HG02885 (cell line): ENCODE measurements around the gene CSKMT.
"Not testable (repeated sequence)": the region's sequence is repeated elsewhere in the genome, so short reads cannot be mapped to it uniquely, and the experiment has no call there.

Experiments
- ATAC-seq: cut with Tn5 transposase; IDR thresholded peaks from one replicate; pipeline ENCODE4 v1.9.1; 2021; ENCODE audit warnings: mild to moderate bottlenecking; ENCODE audit not compliant: unreplicated experiment, poor library complexity

Gene CSKMT

DNA sequence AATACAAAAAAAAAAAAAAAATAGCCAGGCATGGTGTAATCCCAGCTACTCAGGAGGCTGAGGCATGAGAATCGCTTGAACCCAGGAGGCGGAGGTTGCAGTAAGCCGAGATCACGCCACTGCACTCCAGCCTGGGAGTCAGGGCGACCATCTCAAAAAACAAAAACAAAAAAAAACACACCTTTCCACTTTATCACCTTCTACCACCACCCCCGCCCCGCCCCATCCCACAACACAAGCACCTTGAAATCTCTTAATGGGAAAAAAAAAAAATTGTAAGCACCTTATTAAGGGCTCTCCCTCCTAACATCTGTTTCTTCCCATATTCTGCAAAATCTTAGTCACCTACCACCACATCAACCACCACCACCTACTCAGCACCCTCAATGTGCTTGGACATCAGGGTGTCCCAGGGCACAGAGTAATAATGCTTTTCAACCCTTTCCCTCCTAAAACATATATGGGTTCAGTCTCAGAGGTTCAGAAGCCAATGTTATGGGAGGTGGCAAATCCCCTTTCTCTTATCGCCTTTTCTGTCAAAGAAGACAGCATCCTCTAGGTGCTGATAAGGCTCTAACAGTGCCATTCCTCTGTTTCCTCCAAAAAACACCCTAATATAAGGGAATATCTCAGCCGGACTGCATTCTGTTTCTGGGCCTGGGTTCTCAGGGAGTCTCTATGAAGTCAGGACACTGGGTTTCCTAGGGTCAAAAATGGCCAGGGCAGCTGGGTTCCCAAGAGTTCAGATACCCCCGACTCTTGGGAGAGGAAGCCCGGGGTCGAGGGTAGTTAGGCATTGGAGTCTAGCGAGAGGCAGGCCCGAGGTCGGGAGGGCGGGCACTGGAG lies 12.7 kb upstream of the CSKMT start:
- no peak for ATAC-seq

- no peak for ATAC-seq
Measured at GRCh38 chr11:62654297-62654696, 10.8 kb upstream of the CSKMT start.

DNA sequence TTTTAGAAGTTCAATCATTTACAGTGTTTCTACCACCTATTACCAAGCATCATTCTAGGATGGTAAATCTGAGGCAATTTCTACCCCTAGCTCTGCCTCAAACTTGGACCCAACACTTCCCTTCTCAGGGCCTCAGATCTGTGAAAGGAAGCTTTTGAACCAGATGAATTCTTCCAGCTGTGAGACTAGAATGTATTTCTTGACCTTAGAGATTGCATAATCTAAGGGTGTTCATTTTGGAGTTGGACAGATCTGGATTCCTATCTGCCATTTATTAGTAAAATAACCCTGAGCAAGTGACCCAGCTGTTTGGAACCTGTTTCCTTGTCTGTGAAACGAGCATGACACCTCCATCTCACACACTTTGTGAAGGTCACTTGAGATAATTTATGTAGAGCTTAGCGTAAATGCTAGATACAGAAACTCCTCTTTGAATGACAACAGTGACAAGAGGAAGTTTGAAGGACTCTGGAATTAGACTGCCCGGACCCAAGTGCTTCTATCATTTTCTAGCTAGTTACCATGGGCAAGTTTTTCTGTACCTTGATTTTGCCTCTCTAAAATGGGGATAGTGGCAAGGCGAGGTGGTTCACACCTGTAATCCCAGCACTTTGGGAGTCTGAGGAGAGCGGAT lies 8.2 kb upstream of the CSKMT start:
- ATAC-seq, result no peak

DNA sequence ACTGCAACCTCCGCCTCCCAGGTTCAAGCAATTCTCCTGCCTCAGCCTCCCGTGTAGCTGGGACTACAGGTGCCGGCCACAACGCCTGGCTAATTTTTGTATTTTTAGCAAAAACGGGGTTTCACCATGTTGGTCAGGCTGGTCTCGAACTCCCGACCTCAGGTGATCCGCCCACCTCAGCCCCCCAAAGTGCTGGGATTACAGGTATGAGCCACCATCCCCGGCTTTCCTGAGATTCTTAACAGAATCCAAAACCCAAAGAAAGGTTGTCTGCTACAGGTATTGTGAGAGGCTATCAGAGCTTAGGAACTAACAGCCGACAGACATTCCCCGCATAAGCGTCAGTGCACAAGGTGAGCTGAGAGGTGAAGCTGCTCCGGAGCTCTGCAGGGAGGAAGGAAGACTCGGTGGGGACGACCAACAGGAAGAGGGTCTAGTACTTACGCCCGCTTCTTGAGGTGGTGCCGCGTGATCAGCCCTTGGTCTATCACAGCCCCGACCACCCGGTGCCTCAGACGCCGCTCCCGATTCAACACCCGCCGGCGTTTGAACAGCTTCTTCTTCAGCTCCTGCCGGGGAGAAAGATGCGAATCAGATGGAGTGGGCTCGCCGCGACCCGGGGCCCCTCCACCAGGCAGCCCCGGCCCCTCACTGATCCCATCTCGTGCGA lies 572 bp upstream of the CSKMT start:
- peak; percentile 24 for ATAC-seq

GRCh38 chr11:62665599-62666258 lies 617 bp downstream of the CSKMT start:
- ATAC-seq, result peak; percentile 8

GRCh38 chr11:62666259-62666926 lies 1.3 kb downstream of the CSKMT start:
- ATAC-seq, result no peak

DNA sequence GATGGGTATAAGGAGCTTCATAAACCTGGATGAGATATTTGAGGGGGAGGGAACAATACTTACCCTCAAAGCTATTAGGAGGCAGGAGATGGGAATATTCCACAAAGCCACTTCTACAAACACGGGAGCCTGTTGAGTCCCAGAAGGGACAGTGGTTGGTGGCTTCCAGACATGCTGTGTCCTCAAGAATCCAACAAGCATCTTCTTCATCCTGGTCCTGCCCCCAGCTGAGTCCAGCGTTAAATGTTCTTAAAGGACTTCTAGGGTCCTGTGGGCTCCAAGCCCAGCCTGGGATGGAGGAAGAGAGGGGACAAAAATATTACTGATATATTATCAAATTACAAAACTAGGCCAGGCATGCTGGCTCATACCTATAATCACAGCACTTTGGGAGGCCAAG lies 2.3 kb downstream of the CSKMT start:
- ATAC-seq, result no peak

DNA sequence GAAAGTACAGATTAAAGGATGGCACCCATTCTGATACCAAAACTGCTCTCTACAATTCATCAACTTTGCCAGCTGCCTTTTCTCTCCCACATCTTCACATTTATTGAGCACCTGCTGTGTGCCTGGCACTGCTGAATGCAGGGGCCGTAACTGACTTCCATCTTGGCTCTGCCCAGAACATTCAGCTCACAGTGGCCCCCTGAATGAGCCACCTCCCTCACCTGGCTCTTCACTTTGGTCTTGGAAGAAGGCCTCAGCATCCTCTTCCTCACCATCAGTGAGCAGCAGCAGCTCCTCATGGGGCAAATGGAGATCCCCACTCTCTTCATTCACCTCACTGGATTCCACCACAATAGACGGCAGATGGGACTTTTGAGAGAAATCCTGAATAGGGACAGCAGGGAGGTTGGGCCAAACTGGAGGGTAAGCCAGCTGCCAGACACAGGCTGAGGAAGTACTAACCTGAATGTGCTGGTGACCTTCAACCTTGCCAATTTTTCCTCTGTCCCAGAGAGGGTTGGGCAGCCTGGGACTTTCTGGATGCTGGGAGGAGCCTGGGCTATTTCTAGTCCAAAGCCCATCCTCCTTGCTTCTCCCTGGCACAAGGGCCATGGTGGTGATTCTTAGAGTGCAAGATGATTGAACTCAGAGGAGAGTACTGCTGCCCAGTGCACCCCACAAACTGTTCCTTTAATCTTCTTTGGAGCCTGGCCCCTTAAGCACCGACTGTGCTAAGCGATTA lies 4.5 kb downstream of the CSKMT start:
- ATAC-seq, result no peak

DNA sequence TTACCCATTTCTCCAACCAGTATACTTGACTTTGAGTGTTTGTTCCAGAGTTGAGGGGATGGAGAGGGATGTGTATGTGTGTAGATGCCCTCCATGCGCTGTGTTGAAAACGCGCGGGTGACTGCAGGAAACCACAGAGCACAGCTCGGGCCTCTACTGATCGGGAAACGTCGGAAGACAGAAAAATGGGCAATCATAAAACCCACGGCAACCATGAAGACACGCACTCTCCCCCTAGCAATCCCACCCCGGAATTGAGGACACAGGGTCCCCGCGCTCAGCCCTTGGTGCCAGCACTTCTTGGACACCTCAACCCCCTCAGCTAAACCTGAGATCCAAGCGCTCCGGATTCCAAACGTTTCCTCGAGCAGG lies 6.1 kb downstream of the CSKMT start:
- ATAC-seq, result peak; percentile 9

DNA sequence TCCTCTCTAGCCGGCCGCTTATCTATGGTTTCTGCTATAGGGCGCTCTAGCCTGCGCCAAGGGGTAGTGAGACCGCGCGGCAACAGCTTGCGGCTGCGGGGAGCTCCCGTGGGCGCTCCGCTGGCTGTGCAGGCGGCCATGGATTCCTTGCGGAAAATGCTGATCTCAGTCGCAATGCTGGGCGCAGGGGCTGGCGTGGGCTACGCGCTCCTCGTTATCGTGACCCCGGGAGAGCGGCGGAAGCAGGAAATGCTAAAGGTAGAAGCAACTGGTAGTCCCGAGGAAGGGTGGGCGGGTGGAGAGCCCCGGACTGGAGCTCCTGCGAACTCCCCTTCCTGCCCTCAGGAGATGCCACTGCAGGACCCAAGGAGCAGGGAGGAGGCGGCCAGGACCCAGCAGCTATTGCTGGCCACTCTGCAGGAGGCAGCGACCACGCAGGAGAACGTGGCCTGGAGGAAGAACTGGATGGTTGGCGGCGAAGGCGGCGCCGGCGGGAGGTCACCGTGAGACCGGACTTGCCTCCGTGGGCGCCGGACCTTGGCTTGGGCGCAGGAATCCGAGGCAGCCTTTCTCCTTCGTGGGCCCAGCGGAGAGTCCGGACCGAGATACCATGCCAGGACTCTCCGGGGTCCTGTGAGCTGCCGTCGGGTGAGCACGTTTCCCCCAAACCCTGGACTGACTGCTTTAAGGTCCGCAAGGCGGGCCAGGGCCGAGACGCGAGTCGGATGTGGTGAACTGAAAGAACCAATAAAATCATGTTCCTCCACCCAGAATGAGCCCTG lies 6.7 kb downstream of the CSKMT start, which contains the start of the genes LBHD1 and UQCC3:
LBHD1 (minus strand) TSS at position 660 of the 782 bp plus-strand sequence. CDS start 2,236 bp downstream, outside the sequence.
UQCC3 (plus strand) TSS at position 66 of the 782 bp plus-strand sequence; CDS start at position 139, 73 bp downstream.
- ATAC-seq, result peak; percentile 76

DNA sequence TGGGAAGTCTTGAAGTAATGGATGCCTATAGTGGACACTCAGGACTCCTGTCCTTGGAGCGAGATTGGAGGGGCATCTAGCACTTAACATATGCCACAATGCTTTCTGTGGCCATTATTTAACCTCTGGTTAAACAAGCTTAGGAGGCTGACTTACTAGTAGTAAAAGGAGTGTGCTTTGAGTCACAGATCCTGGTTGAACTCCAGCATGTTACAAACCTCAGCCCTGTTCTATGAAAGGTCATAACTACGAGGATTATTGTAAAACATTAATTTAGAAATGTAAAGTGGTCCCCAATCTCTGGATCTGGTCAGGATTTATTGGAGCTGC lies 8.0 kb downstream of the CSKMT start:
- no peak for ATAC-seq

GRCh38 chr11:62675415-62675814 lies 10.3 kb downstream of the CSKMT start:
- not testable (repeated sequence) for ATAC-seq

DNA sequence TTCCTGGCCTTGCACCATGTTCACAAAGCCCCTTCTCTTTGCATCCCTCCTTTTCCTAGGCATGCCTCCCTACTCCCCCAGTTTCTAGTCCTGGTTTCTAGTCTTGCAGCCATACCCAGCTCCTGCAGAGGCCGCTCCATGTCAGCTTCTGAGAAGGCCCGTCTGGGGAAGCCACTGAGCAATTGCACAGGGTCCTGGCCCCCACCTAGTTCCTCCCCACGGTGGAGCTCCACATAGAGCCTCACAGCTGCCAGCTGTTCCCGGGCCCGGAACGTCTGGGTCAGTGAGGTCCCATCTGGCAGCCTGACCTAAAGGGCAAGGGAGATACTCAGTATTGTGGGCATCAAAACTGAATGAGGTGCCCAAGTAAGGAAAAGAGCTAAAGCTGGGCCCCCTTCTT lies 11.6 kb downstream of the CSKMT start:
- ATAC-seq, result no peak

DNA sequence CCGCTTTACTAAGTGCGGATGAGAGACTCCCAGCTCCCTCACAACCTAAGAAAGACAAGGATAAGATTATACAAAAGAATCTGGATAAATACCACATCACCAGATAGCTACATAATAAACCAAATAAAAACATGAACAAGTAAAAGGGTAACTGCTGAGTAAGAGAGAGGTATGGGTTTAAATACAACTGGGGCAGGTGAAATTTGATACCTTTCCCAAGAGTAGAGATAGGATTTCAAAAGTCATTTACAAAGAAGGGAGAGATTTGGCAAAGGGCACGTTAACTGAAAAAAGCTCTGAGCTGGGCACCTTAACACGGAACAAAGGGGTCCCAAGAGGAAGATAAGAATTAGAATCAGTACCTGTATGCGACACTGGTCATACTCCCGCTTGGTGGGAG lies 12.0 kb downstream of the CSKMT start:
- no peak for ATAC-seq

DNA sequence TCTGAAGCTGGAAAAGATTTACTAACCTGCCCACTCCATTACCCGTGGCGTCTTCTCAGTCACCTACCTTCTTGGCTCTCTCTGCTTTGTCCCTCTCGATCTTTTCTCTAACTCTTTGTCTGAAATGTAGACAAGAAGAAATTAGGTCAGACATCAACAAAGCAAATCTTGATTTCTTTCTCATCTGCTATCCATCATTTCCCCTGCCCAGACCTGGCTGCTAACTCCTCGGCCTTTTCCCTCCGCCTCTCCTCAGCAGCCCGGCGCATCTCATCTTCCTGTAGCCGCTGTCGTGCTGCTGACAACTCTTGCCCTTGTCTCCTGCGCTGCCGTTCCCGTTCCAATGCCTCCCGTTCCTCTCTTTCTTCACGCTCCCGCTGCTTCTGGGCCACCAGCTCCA lies 12.6 kb downstream of the CSKMT start:
- ATAC-seq, result no peak

DNA sequence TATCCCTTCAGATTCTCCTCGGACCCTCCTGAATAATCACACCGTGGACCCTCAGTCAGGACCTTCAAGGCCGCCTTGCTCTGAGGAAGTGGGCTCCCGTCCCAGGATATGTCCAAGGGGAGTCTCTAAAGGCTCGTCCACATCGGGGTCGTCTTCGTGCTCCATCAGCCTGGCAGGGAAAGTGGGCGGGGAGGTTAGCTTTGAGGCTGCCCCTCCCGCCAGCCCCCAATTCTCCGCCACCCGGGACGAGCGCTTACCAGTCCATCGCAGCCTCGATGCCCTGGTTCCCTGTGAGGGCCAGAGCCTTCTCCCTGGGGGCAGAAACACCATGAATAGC lies 13.3 kb downstream of the CSKMT start:
- ATAC-seq, result no peak

DNA sequence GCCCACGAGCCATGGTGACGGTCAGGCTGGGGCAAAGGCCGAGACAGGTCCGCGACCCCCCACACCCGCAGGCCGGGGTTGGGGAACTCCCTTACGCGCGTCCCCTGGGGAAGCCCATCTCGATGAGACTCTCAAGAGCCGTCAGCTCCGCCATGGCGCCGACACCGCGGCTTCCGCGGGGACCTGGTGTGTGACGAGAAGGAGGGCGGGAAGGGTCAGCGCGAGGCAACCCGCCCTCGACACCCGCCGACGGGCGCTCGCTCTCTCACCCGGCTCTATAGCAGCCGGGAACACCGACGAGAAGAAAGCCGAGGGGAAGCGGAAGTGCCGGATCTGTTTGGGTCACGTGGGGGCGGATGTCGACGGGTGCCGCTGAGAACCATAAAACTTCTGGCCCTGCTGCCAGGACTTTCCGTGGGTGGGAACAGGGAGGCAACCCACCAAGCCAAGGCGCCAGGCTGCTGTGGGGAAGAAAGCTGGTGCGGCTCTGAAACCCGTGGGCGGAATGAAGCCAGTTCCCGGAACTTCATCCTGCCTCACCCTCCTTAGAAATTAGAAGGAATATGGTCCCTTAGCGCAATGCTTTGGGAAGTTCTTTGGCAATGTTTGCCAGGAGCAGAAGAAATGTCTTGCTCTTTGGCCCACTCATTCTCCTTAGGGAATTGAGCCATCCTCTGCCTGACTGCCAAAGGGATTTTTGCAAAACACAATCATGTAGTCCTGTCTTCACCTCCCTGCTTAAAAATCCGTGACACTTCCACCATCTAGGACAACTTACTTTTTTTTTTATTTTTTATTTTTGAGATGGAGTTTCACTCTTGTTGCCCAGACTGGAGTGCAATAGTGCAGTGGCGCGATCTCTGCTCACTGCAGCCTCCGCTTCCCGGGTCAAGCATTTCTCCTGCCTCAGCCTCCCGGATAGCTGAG lies 13.9 kb downstream of the CSKMT start, which contains the start of gene UBXN1:
UBXN1 (minus strand) TSS at position 304 of the 927 bp plus-strand sequence; CDS start at position 154, 150 bp downstream.
- peak; percentile 73 for ATAC-seq

GRCh38 chr11:62680825-62681240 lies 15.7 kb downstream of the CSKMT start:
- peak; percentile 72 for ATAC-seq
